Measurements from ENCODE around the gene KRT3.

The KRT3 gene

DNA sequence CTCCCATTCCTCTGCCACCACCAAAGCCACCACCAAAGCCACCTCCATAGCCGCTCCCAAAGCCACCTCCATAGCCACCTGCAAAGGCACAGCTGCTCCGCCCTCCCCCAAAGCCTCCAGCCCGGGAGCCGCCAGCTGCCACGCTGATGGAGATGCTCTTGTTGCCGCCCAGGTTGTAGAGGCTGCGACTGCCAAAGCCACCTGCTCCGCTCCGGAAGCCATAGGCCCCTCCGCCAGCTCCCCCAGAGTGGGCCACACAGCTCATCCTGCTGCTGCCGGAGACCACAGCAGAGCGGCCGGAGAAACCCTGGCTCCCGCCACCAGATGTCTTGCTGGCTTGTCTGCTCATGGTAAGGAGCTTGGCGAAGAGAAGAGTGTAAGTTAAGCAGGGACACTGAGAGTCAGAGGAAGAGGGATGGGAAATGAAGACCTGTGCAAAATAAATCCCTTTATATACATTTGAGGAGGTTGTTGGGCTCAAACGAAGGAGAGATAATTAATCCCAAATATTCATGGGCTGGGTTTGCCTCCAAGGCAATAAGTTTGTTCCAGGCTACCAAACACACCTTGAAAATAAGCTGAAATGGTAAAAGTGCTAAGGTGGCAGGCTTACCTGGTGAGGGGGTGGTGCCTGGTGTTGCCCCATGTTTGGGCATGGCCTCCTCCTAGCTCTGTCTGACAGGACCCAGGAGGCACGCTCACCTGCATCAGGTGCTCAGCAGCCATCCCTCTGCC lies at the start of gene KRT3:
TSS of gene KRT3 (minus strand) at position 424 of the 735 bp plus-strand sequence. CDS start at position 349, 75 bp downstream.
- Histone ChIP-seq H3K36me3 (ENCODE audit: control insufficient read depth in 5 of 5, insufficient read depth in 5 of 5, low read length in 5 of 5) (no peaks in the 10 kb centered on the region), H3K27ac (ENCODE audit: low read depth, low read length) (no peak within 1 kb of the TSS), H3K9ac (ENCODE audit: low read length in 5 of 5) (no peak within 1 kb of the TSS), H3K27me3 (ENCODE audit: control insufficient read depth in 5 of 5, insufficient read depth in 4 of 5, low read length in 5 of 5) (peaks cover 6 to 20% (median 10%) of the 10 kb centered on the region in 5 donors), H3K4me1 (ENCODE audit: control insufficient read depth in 5 of 5, insufficient read depth in 5 of 5, low read length in 5 of 5) (no peaks in the 10 kb centered on the region), H3K4me3 (ENCODE audit: low read depth in 1 of 5, low read length in 5 of 5) (no peak within 1 kb of the TSS), H3K9me3 (ENCODE audit: control insufficient read depth in 5 of 5, low read length in 5 of 5) (no peaks in the 10 kb centered on the region)

DNA sequence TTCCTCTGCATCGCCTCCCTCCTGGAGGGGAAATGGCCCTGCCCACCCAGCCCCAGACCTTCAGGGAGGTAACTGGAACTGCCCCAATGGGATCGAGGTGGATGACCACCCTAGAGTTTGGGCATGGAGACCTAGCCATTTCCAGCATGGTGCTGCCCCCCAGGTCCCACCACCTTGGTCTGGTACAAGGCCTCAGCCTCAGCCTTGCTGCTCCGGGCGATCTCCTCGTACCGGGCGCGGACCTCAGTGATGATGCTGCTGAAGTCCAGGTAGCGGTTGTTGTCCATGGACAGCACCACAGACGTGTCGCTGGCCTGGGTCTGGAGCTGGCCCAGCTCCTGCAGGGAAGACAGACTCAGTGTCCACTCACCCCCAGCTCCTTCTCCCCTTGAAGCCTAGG lies 48.5 kb upstream of the KRT3 start:
- no peaks in the 10 kb centered on the region for H3K36me3 ChIP-seq (ENCODE audit: control insufficient read depth in 5 of 5, insufficient read depth in 5 of 5, low read length in 5 of 5)
- no peak overlapping the region for H3K9ac ChIP-seq (ENCODE audit: low read length in 5 of 5)
- H3K4me1 ChIP-seq (ENCODE audit: control insufficient read depth in 5 of 5, insufficient read depth in 5 of 5, low read length in 5 of 5), result no peaks in the 10 kb centered on the region
- H3K27ac ChIP-seq (ENCODE audit: low read depth, low read length), result no peak overlapping the region
- no peak overlapping the region for H3K4me3 ChIP-seq (ENCODE audit: low read depth in 1 of 5, low read length in 5 of 5)
- peaks cover 0 to 6% (median 3%) of the 10 kb centered on the region in 5 donors for H3K27me3 ChIP-seq (ENCODE audit: control insufficient read depth in 5 of 5, insufficient read depth in 4 of 5, low read length in 5 of 5)
- no peaks in the 10 kb centered on the region for H3K9me3 ChIP-seq (ENCODE audit: control insufficient read depth in 5 of 5, low read length in 5 of 5)

GRCh38 chr12:52839436-52840105 lies 43.7 kb upstream of the KRT3 start:
- no peaks in the 10 kb centered on the region for H3K4me1 ChIP-seq (ENCODE audit: control insufficient read depth in 5 of 5, insufficient read depth in 5 of 5, low read length in 5 of 5)
- no peak overlapping the region for H3K9ac ChIP-seq (ENCODE audit: low read length in 5 of 5)
- H3K27ac ChIP-seq (ENCODE audit: low read depth, low read length), result no peak overlapping the region
- H3K9me3 ChIP-seq (ENCODE audit: control insufficient read depth in 5 of 5, low read length in 5 of 5), result no peaks in the 10 kb centered on the region
- H3K4me3 ChIP-seq (ENCODE audit: low read depth in 1 of 5, low read length in 5 of 5), result no peak overlapping the region
- H3K36me3 ChIP-seq (ENCODE audit: control insufficient read depth in 5 of 5, insufficient read depth in 5 of 5, low read length in 5 of 5), result no peaks in the 10 kb centered on the region
- peaks cover 0 to 22% (median 6%) of the 10 kb centered on the region in 5 donors for H3K27me3 ChIP-seq (ENCODE audit: control insufficient read depth in 5 of 5, insufficient read depth in 4 of 5, low read length in 5 of 5)

DNA sequence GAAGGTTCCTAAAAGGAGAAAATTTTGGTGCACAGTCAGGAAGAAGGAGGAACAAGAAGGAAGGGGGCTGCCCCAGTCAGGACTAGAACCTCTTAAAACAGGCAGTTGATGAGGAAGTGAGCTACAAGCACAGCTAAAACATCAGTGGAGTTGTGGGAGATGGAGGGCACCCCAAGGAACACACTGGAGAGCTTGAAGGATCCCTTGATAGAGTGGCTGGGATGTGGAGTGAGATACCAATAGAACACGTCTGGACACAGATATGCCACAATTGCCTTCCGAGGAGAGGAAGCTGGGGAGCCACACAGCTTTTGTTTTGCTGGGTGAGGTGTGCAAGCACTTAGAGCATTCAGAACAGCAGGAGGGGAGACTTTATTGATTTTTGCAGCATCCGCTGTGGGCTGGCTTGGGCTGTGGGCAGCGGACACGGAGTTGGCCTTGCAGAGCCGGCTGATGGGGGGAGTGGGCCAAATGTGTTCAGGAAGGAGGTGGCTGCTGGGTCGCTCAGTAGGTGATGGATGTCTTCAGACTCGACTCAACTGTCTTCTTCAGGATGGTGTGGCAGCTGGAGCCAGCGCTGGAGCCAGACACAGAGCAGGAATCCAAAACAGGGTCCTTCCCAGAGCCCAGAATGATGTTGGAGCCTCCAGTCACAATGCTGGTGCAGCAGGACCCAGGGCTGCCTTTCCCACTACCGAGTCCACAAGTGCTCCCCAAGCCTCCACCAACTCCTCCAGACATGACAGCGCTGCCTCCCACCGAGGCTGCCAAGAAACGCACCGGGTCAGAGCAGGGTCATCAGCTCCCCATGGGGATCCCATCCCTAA lies 42.9 kb upstream of the KRT3 start:
- Histone ChIP-seq H3K4me3 (ENCODE audit: low read depth in 1 of 5, low read length in 5 of 5) (no peak overlapping the region), H3K27ac (ENCODE audit: low read depth, low read length) (no peak overlapping the region), H3K4me1 (ENCODE audit: control insufficient read depth in 5 of 5, insufficient read depth in 5 of 5, low read length in 5 of 5) (no peaks in the 10 kb centered on the region), H3K9me3 (ENCODE audit: control insufficient read depth in 5 of 5, low read length in 5 of 5) (no peaks in the 10 kb centered on the region), H3K36me3 (ENCODE audit: control insufficient read depth in 5 of 5, insufficient read depth in 5 of 5, low read length in 5 of 5) (no peaks in the 10 kb centered on the region), H3K9ac (ENCODE audit: low read length in 5 of 5) (no peak overlapping the region), H3K27me3 (ENCODE audit: control insufficient read depth in 5 of 5, insufficient read depth in 4 of 5, low read length in 5 of 5) (peaks cover 0 to 22% (median 6%) of the 10 kb centered on the region in 5 donors)

GRCh38 chr12:52837781-52838608 lies 42.1 kb upstream of the KRT3 start:
- Histone ChIP-seq H3K9ac (ENCODE audit: low read length in 5 of 5) (no peak overlapping the region), H3K4me3 (ENCODE audit: low read depth in 1 of 5, low read length in 5 of 5) (no peak overlapping the region), H3K4me1 (ENCODE audit: control insufficient read depth in 5 of 5, insufficient read depth in 5 of 5, low read length in 5 of 5) (peaks cover 0 to 2% (median under 1%) of the 10 kb centered on the region in 5 donors), H3K36me3 (ENCODE audit: control insufficient read depth in 5 of 5, insufficient read depth in 5 of 5, low read length in 5 of 5) (no peaks in the 10 kb centered on the region), H3K9me3 (ENCODE audit: control insufficient read depth in 5 of 5, low read length in 5 of 5) (no peaks in the 10 kb centered on the region), H3K27me3 (ENCODE audit: control insufficient read depth in 5 of 5, insufficient read depth in 4 of 5, low read length in 5 of 5) (peaks cover 0 to 22% (median 6%) of the 10 kb centered on the region in 5 donors), H3K27ac (ENCODE audit: low read depth, low read length) (no peak overlapping the region)

DNA sequence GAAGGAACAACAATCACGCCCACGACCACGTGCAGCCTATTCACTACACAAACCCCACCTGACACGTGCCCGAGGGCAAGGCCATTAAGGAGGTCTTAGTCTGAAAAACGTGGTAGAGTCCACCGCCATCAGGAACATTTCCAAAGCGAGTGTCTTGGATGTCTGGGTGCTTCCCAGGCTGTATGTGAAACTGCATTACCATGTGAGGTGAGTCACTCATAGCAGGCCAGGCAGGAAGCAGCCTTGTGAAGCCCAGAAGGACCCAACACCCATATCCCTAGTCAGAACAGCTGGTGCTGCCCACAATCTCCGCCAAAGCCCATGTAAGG lies 41.5 kb upstream of the KRT3 start:
- Histone ChIP-seq H3K9ac (ENCODE audit: low read length in 5 of 5) (no peak overlapping the region), H3K36me3 (ENCODE audit: control insufficient read depth in 5 of 5, insufficient read depth in 5 of 5, low read length in 5 of 5) (no peaks in the 10 kb centered on the region), H3K4me1 (ENCODE audit: control insufficient read depth in 5 of 5, insufficient read depth in 5 of 5, low read length in 5 of 5) (peaks cover 0 to 9% (median 7%) of the 10 kb centered on the region in 5 donors), H3K4me3 (ENCODE audit: low read depth in 1 of 5, low read length in 5 of 5) (no peak overlapping the region), H3K27ac (ENCODE audit: low read depth, low read length) (no peak overlapping the region), H3K27me3 (ENCODE audit: control insufficient read depth in 5 of 5, insufficient read depth in 4 of 5, low read length in 5 of 5) (peaks cover 0 to 22% (median 6%) of the 10 kb centered on the region in 5 donors), H3K9me3 (ENCODE audit: control insufficient read depth in 5 of 5, low read length in 5 of 5) (no peaks in the 10 kb centered on the region)

DNA sequence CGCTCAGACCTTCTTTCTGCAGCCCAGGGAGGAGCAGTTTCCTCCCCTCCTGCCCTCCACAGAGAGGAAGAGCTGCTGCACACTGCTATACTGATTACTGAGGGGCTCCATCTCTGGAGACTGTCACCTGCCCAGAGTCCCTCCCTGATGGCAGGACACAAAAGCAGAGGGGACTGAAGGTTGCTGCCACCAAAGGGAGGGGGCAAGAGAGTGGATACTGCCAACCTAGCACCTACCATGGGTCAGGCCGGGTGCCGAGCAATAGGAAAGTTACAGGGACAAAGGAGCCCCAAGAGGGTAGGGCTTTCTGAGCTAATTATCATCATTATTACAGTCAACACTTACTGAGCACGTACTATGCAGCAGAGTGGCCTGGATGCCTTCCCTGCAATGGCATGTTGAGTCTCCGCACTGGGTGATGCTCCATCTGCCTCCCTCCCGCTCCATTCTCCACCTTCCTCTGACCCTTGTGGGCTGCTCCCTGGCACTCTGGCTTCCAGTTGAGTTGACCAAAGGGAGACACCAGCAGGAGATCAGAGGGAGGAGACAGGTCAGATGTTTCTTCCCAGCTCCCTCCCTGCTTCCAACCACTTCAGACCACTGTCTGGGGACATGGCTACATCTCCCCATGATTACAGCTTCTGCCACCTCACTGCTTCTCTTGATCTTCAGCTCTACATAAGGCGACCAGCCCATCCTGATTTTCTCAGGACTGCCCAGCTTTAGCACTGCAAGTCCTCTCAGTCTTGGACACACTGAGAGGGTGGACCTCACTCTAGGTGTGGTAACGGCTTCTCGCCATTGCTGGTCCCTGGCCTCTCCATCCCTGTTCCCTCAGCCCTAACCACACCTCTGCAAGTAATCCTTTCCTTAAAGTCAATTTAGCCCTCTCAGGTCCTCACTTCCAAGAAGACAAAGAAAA lies 40.8 kb upstream of the KRT3 start:
- Histone ChIP-seq H3K9ac (ENCODE audit: low read length in 5 of 5) (no peak overlapping the region), H3K4me3 (ENCODE audit: low read depth in 1 of 5, low read length in 5 of 5) (no peak overlapping the region), H3K4me1 (ENCODE audit: control insufficient read depth in 5 of 5, insufficient read depth in 5 of 5, low read length in 5 of 5) (peaks cover 0 to 15% (median 13%) of the 10 kb centered on the region in 5 donors), H3K36me3 (ENCODE audit: control insufficient read depth in 5 of 5, insufficient read depth in 5 of 5, low read length in 5 of 5) (no peaks in the 10 kb centered on the region), H3K27me3 (ENCODE audit: control insufficient read depth in 5 of 5, insufficient read depth in 4 of 5, low read length in 5 of 5) (peaks cover 0 to 22% (median 6%) of the 10 kb centered on the region in 5 donors), H3K27ac (ENCODE audit: low read depth, low read length) (no peak overlapping the region), H3K9me3 (ENCODE audit: control insufficient read depth in 5 of 5, low read length in 5 of 5) (no peaks in the 10 kb centered on the region)

DNA sequence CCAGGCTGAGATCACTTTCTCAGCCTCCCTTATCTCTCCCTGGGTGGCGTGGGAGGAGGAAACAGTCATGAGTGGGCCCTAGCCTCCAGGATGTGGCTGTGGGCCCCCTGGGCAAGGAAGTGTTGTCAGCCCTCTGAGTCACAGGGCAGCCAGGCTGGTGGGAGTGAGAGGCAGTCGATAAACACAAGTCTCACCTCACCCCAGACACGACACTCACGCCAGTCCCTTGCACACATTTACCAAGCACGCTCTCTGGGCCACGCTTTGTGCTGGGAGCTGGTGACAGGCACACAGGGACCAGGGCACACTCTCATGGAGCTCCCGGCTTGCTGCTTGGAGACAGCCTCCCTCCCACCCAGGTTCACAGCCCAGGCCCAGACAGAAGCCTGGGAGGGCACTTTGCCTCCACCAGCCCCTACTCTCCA lies 40.1 kb upstream of the KRT3 start:
- H3K36me3 ChIP-seq (ENCODE audit: control insufficient read depth in 5 of 5, insufficient read depth in 5 of 5, low read length in 5 of 5), result no peaks in the 10 kb centered on the region
- H3K4me1 ChIP-seq (ENCODE audit: control insufficient read depth in 5 of 5, insufficient read depth in 5 of 5, low read length in 5 of 5), result peaks cover 0 to 22% (median 20%) of the 10 kb centered on the region in 5 donors
- no peak overlapping the region for H3K9ac ChIP-seq (ENCODE audit: low read length in 5 of 5)
- H3K27me3 ChIP-seq (ENCODE audit: control insufficient read depth in 5 of 5, insufficient read depth in 4 of 5, low read length in 5 of 5), result peaks cover 0 to 22% (median 6%) of the 10 kb centered on the region in 5 donors
- H3K27ac ChIP-seq (ENCODE audit: low read depth, low read length), result no peak overlapping the region
- H3K9me3 ChIP-seq (ENCODE audit: control insufficient read depth in 5 of 5, low read length in 5 of 5), result no peaks in the 10 kb centered on the region
- H3K4me3 ChIP-seq (ENCODE audit: low read depth in 1 of 5, low read length in 5 of 5), result no peak overlapping the region

All from subcutaneous abdominal adipose tissue (tissue), 5 donors.